MV-4-11 (cell line): ENCODE measurements around the gene MICAL2.
A peak's percentile ranks its signal among the peaks of the same experiment; 100 is the strongest.

Experiments
- DNase-seq: peaks from one replicate; lab custom pipeline; 2025; lab: John Stamatoyannopoulos, UW

Gene MICAL2, protein sequence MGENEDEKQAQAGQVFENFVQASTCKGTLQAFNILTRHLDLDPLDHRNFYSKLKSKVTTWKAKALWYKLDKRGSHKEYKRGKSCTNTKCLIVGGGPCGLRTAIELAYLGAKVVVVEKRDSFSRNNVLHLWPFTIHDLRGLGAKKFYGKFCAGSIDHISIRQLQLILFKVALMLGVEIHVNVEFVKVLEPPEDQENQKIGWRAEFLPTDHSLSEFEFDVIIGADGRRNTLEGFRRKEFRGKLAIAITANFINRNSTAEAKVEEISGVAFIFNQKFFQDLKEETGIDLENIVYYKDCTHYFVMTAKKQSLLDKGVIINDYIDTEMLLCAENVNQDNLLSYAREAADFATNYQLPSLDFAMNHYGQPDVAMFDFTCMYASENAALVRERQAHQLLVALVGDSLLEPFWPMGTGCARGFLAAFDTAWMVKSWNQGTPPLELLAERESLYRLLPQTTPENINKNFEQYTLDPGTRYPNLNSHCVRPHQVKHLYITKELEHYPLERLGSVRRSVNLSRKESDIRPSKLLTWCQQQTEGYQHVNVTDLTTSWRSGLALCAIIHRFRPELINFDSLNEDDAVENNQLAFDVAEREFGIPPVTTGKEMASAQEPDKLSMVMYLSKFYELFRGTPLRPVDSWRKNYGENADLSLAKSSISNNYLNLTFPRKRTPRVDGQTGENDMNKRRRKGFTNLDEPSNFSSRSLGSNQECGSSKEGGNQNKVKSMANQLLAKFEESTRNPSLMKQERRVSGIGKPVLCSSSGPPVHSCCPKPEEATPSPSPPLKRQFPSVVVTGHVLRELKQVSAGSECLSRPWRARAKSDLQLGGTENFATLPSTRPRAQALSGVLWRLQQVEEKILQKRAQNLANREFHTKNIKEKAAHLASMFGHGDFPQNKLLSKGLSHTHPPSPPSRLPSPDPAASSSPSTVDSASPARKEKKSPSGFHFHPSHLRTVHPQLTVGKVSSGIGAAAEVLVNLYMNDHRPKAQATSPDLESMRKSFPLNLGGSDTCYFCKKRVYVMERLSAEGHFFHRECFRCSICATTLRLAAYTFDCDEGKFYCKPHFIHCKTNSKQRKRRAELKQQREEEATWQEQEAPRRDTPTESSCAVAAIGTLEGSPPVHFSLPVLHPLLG

GRCh38 chr11:12110201-12110713 lies at the start of gene MICAL2:
TSS of gene MICAL2 (plus strand) at chr11:12110590. CDS start at chr11:12162156, 51,566 bp downstream.
- DNase-seq: peak; percentile 79

DNA sequence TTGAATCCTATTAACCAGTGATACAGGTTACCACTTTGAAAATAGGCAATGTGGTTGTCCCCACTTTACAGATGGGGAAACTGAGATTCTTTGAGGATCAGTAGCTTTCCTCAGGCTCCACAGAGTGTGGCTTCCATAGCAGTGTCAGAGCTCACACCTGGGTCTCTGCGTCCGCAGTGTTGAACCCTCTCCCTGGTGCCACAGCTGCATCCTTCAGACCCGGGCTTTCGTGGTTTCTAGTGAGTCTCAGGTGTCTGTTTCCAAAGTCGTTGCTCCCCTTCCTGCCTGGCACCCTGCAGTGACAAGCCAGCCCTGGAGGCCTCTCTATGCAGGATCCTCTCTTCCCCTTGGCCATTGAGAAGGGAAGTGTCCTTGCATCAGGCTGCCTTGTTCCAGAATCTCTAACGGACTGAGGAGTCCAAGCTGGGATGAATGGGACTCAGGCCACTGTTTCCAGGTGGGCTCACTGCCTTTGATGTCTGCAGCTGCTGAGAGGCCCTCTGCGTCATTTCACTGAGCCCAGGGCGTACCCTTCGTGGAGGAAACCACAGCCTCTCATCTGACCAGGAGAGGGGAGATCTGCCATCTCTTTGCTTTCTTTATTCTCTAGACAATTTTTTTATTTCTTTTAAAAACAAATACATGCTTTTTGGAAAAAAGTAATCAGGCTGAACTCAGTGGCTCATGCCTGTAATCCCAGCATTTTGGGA lies 48.4 kb upstream of the MICAL2 start:
- no peak for DNase-seq

DNA sequence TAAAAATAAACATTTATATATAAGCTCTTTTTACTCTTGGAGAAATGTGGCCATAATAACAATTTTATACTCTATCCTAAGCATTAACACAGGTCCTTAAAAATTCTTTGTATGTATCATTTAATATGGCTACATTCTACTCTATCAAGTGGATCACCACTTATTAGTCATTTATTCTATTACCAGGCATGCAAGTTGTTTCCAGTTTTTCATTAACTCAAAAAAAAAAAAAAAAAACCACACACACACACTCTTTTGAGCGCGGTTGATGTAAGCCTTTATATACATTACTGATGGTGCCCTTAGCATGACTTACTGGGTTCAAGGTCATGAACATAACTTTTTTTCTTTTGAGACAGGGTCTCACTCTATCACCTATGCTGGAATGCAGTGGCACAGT lies 47.1 kb upstream of the MICAL2 start:
- DNase-seq: no peak

DNA sequence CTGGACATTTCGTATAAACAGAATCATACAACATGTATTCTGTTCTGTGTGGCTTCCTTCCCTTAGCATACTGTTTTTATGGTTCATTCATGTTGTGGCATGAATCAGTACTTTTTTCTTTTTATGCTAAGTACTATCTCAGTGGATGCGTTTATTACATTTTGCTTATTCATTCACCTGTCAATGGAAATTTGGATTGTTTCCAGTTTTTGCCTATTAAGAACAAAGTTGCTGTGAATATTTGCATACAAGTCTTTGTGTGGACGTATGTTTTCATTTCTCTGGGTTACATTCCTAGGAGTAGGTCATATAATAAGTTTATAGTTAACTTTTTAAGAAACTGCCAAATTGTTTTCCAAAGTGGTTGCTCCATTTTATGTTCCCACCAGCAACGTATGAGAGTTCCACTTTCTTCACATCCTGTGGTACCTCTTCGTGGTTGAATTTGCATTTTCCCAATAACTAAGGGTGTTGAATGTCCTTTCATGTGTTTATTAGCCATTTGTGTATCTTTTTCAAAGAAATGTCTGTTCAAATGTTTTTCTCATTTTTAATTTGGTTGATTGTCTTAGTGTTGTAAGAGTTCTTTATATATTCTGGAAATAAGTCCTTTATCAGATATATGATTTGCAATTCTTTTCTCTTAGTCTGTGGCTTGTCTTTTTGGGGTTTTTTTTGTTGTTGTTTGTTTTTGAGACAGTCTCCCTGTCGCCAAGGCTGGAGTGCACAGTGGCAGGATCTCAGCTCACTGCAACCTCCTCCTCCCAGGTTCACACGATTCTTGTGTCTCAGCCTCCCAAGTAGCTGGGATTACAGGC lies 46.0 kb upstream of the MICAL2 start:
- DNase-seq: no peak

- no peak for DNase-seq
Observed at GRCh38 chr11:12064954-12065280, 45.5 kb upstream of the MICAL2 start.

DNA sequence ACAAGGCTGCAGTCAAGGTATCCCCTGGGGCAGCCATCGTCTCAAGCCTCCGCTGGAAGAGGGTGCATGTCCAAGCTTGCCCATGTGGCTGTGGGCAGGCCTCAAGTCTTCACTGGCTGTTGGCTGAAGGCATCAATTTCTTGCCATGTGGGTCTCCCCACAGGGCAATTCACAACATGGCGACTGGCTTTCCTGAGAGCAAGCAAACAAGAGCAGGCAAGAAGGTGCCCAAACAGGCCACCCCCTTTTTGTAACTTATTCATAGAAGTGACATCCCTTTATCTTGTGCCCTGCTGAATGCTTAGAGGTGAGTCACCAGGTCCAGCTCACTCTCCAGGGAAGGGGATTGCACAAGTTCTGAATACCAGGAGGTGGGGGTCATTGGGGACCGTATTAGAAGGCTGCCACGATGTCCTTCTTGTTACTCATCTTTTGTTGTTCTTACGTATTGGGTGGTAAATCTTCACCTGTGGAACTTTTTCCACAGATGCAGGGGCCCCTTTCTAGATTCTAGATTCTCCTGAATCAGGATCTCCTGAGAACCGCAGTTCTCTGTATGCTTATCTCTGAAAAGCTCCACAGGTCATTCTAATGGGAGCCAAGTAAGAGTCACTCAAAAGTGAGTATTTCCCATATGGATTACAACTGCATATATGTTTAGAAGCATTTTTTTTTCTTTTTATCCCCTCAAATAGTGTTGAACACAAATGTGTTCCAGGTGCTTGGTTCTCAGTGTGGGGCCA lies 44.2 kb upstream of the MICAL2 start:
- peak; percentile 21 for DNase-seq

- peak; percentile 84 for DNase-seq
Observed at GRCh38 chr11:12066799-12067508, 43.4 kb upstream of the MICAL2 start.

DNA sequence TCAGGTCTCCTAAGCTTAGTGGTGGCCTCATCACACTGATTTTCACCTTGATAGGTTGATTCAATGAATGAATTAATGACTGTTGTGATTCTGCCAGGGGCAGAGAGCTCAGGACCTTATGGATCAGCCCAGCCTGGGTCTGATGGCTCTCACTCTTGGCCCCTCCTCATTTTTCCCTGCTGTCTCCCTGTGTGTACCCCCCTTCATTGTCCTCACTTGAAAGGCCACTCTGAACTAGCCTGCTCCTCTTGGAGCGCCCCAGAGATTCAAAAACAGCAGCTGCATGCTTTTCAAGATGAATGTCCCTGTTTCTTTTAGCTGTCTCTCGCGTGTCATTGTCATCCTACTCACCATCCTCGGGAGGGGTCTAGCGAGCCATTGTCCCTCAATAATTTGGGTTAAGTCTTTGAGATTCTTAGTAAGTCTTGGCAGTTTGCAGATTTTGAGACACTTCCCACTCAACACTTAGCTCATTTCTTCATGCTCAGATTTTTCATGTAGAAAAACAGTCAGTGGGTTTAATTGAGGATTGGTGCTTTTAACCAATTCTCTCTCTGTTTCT lies 42.5 kb upstream of the MICAL2 start:
- DNase-seq: no peak

DNA sequence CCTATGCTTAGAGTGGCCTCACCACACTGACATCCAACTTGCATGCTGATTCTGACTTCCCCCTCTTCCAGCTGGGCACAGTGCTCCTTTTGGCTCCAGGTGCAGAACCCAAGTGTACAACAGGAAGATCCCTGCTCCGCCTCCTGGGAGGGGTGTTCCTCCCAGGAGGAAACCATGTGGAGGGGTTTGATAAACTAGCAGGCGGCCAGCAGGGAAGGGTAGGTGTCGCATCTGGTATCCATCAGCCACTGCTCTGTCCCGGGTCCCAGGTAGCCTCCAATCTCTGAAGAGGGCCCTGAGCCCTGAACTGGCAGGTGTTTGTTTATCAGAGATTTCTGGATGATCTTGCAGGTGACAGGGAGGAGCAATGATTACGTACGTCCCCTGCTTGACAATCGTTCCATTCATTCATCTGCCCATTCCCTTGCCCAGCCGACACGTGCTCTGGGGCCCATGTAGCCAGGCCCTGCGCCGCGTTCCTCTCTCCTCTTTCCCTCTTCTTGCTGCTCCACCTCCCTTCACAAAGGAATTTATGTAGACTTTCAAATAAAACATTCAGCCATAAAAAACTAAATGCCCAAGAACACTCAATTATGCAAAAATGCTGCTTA lies 41.2 kb upstream of the MICAL2 start:
- DNase-seq: no peak

GRCh38 chr11:12070446-12071267 lies 39.7 kb upstream of the MICAL2 start:
- DNase-seq: no peak

DNA sequence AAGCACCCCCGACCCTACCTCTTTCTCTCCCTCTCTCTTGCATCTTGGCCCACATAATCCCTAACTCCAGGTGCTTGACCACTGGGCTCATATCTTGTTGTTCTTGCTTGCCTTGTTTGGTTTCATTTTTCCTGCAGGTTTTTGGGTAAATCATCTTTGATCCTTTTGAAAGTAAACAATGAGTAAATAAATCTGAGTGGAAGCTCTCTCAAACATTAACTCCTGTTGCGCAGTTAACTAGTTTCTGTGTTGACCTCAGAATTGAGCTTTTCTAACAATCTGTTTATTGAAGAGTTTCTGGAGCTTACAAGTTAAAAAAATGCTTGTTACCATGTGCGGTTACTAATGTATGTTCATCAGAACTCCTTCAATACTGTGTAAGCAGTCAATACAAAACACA lies 38.8 kb upstream of the MICAL2 start:
- DNase-seq: no peak

GRCh38 chr11:12073436-12073835 lies 37.0 kb upstream of the MICAL2 start:
- DNase-seq: no peak

- DNase-seq: no peak
Observed at GRCh38 chr11:12073886-12074285, 36.5 kb upstream of the MICAL2 start.

DNA sequence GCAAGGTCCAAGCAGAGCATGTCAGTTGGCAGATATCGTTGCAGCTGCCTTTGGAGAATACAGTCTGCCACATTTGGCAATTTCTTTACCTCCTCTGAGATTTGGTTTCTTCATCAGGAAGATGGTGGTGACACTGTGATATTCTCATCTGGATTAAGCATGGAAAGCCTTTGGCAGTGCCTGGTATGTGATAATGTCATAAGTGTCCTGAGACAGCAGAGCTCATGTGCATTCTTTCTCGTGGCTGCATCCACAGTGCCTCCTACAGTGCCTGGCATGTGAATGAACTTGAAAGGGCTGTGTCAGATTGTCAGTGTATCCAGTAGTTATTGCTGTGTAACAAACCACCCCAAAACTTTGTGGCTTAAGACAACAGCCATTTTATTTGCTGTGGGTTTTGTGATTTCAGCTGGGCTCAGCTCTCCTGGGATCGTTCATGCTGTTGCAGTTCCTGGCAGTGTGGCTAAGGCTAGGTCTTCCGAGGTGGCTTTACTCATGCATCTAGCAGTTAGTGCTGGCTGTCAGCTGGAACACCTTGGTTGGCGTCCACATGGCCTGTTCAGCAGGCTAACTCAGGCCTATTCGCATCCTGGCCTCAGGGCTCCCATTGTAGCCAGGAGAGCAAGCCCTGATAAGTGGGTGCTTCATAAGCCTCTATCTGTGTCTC lies 35.7 kb upstream of the MICAL2 start:
- DNase-seq: no peak

DNA sequence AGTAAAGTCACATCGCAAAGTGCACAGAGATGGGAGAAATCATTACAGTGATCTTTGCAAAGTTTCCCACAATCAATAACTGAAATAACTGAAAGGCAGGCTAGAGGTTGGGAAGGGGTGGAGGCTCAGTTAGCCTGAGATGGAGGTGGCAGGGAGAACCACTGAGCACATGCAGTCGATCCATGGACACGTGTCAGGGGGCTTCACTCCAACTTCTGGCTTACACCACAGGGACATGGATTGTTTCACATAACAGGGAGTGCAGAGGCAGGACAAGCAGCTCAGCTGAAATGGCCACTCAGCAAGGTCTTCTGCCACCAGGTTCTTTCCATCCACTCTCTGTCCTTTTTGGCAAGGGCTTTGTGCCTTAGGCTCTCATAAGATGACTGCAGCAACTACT lies 35.1 kb upstream of the MICAL2 start:
- DNase-seq: no peak

DNA sequence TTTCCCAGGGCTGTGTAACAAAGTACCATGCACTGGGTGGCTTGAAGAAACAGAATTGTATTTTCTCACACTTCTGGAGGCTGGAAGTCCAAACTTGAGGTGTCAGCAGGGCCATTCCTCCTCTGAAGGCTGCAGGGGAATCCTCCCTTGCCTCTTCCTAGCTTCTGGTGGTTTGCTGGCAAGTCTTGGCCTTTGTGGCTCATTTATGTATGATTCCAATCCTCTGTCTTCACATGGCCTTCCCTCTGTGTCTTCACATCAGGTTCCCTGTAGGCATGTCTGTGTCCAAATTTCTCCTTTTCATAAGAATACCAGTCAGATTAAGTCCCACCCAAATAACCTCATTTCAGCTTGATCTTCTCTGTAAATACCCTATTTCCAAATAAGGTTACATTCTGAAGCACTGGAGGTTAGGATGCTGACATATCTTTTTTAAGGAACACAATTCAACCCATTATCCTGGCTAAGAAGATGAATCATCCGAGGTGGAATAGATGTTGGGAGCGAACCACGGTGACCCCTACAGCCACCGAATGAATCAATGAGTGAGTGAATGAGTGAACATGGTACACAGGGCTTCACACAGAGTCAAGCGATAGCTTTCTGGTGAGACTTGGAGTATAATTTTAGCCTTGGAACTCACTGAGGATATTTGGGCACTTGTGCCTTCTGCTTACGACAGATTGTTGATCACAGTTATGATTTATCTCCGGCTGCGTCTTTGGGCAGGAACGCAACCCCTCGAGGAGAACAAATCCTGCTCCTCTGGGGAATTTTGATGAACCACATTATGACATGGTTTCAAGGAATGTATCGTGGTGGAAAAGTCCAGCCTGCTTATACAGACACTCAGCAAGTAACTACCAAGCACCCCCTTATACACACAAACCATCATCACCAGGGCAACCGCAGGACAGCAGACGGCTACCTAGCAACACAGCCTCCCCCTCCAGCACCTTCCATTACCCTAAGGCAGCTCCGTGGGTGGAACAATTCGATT lies 34.3 kb upstream of the MICAL2 start:
- DNase-seq: no peak
